Measurements from ENCODE around the gene EPB41L4A.

GRCh38 chr5:112419164-112419985 lies at the start of gene EPB41L4A:
- TF ChIP-seq NFYB (CRISPR knock-in tag; conservative IDR thresholded peaks at IDR 0.05; ENCODE audit: low read depth) (no peak), ZSCAN18 (CRISPR knock-in tag; IDR thresholded peaks at IDR 0.05) (no peak), ZNF121 (CRISPR knock-in tag; IDR thresholded peaks at IDR 0.05) (no peak), CTCF (IDR thresholded peaks at IDR 0.05) (no peak), TEAD4 (CRISPR knock-in tag; IDR thresholded peaks at IDR 0.05) (no peak), CREM (CRISPR knock-in tag; IDR thresholded peaks at IDR 0.05) (no peak), RELA (CRISPR knock-in tag; IDR thresholded peaks at IDR 0.05; ENCODE audit: borderline replicate concordance) (no peak), ESRRA (CRISPR knock-in tag; IDR thresholded peaks at IDR 0.05; ENCODE audit: borderline replicate concordance) (no peak), PRDM15 (CRISPR knock-in tag; IDR thresholded peaks at IDR 0.05) (no peak), NFE2L1 (CRISPR knock-in tag; IDR thresholded peaks at IDR 0.05) (no peak), FOXK1 (CRISPR knock-in tag; IDR thresholded peaks at IDR 0.05) (no peak), ZNF232 (CRISPR knock-in tag; IDR thresholded peaks at IDR 0.05) (no peak)
- TF ChIP-seq, protein P1, sequence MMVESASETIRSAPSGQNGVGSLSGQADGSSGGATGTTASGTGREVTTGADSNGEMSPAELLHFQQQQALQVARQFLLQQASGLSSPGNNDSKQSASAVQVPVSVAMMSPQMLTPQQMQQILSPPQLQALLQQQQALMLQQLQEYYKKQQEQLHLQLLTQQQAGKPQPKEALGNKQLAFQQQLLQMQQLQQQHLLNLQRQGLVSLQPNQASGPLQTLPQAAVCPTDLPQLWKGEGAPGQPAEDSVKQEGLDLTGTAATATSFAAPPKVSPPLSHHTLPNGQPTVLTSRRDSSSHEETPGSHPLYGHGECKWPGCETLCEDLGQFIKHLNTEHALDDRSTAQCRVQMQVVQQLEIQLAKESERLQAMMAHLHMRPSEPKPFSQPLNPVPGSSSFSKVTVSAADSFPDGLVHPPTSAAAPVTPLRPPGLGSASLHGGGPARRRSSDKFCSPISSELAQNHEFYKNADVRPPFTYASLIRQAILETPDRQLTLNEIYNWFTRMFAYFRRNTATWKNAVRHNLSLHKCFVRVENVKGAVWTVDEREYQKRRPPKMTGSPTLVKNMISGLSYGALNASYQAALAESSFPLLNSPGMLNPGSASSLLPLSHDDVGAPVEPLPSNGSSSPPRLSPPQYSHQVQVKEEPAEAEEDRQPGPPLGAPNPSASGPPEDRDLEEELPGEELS (CRISPR knock-in tag; IDR thresholded peaks at IDR 0.05), result no peak
